Body of pancreas (tissue), 4 donors: ENCODE measurements around the gene LRR1. TPM values are rescaled to one million over a fixed set of nuclear protein-coding genes. Genes with fewer than 3 reads are reported as not detected.
A peak's percentile ranks its signal among the peaks of the same experiment; 100 is the strongest.

Experiments
- ATAC-seq: fragments of 150-250 bp; one replicate; pipeline ENCODE4 v1.9.1; 2016
- DNase-seq, 4 donors: peaks; one replicate each; pipeline ENCODE4 v3.0.0-alpha.2; 2019
- H3K27ac ChIP-seq, 4 donors: fragments of 200-600 bp; sonication (generic); 1 replicate in 3 of 4; 2 replicates in 1 of 4; pipeline versions ENCODE4 v1.5.1 to v1.6.1; 2016 to 2019; ENCODE audit warnings: mild to moderate bottlenecking in 1 of 4, mixed read lengths in 1 of 4, moderate library complexity in 1 of 4
- H3K27me3 ChIP-seq, 2 donors: fragments of 200-600 bp; sonication (generic); one replicate each; pipeline ENCODE4 v1.6.0; 2016; ENCODE audit warnings: mild to moderate bottlenecking in 1 of 2
- H3K36me3 ChIP-seq, 2 donors: fragments of 200-600 bp; sonication (generic); replicated peaks in 1 of 2; 2 replicates each; pipeline ENCODE4 v1.5.1; 2016; ENCODE audit warnings: low read depth in 2 of 2; ENCODE audit not compliant: insufficient read depth in 1 of 2
- H3K4me1 ChIP-seq: fragments of 200-600 bp; sonication (generic); one replicate; pipeline ENCODE4 v1.6.0; 2016
- H3K4me3 ChIP-seq, 2 donors: fragments of 200-600 bp; sonication (generic); 1 replicate in 1 of 2; 2 replicates in 1 of 2; pipeline ENCODE4 v1.5.1; 2016 to 2019
- H3K9me3 ChIP-seq, 3 donors: fragments of 200-600 bp; sonication (generic); 1 replicate in 2 of 3; 2 replicates in 1 of 3; pipeline ENCODE4 v1.5.1; 2016
- POLR2A ChIP-seq, 3 donors: fragments of 450-650 bp; IDR thresholded peaks; one replicate each; pipeline ENCODE4 v1.6.1; 2016; ENCODE audit warnings: antibody characterized with exemption in 3 of 3, mild to moderate bottlenecking in 2 of 3
- WGBS, 2 donors: methylation state at CpG; one replicate each; pipeline ENCODE4 v1.1.5; 2017; 5-methylcytosine and 5-hydroxymethylcytosine counted together
- intact Hi-C: fragments of 100-400 bp; cut with DNase I; formaldehyde crosslinking; loops from one replicate; pipeline ENCODE4 v1.15.1; 2023
- total RNA-seq, 2 donors: library from RNA; depleted of rRNA; stranded (reverse); fragments of >200 nt; gene quantifications; one replicate each; pipeline ENCODE4 v1.1.0, GENCODE V29; 2016
- TF ChIP-seq, protein P1 (sequence below), 7 experiments: fragments of 450-650 bp in 4 of 7; fragments of 200-600 bp in 3 of 7; sonication (generic) in 3 of 7; IDR thresholded peaks; one replicate each; pipeline ENCODE4 v1.5.1; 2016 to 2019; ENCODE audit warnings: antibody characterized with exemption in 7 of 7

The LRR1 gene
- total RNA-seq, 2 donors from 2014 or later = 9.6 to 27.0 TPM

- Histone ChIP-seq H3K4me1 (peaks cover 29% of the 10 kb centered on the region), H3K27ac (peak overlapping the region in 1 of 4 donors; percentile 47), H3K4me3 (no peak overlapping the region), H3K9me3 (no peaks in the 10 kb centered on the region), H3K36me3 (no peaks in the 10 kb centered on the region), H3K27me3 (no peaks in the 10 kb centered on the region)
- DNase-seq (no peak), ATAC-seq (no peak)
- intact Hi-C loops = no loop called here
- TF ChIP-seq, protein P1, sequence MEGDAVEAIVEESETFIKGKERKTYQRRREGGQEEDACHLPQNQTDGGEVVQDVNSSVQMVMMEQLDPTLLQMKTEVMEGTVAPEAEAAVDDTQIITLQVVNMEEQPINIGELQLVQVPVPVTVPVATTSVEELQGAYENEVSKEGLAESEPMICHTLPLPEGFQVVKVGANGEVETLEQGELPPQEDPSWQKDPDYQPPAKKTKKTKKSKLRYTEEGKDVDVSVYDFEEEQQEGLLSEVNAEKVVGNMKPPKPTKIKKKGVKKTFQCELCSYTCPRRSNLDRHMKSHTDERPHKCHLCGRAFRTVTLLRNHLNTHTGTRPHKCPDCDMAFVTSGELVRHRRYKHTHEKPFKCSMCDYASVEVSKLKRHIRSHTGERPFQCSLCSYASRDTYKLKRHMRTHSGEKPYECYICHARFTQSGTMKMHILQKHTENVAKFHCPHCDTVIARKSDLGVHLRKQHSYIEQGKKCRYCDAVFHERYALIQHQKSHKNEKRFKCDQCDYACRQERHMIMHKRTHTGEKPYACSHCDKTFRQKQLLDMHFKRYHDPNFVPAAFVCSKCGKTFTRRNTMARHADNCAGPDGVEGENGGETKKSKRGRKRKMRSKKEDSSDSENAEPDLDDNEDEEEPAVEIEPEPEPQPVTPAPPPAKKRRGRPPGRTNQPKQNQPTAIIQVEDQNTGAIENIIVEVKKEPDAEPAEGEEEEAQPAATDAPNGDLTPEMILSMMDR (IDR thresholded peaks at IDR 0.05) = no peak
- TF ChIP-seq POLR2A (IDR thresholded peaks at IDR 0.05) = no peak
- 30 to 40% methylated on average over 6 of the region's 6 CpGs for WGBS, 2 donors
These were observed 25.4 kb downstream of the LRR1 start for GRCh38 chr14:49623941-49624839.

- H3K27ac ChIP-seq = peak overlapping the region; percentile 87 to 99 (median 98)
- H3K9me3 ChIP-seq = no peaks in the 10 kb centered on the region
- TF ChIP-seq, protein P1 (IDR thresholded peaks at IDR 0.05) = peak; percentile 75 to 96 (median 91)
- TF ChIP-seq POLR2A (IDR thresholded peaks at IDR 0.05) = peak; percentile 86 to 89 (median 89)
- peak overlapping the region; percentile 67 to 76 for H3K4me3 ChIP-seq
- intact Hi-C loops = no loop called here
- peak; percentile 89 for ATAC-seq
- peaks cover 48% of the 10 kb centered on the region for H3K4me1 ChIP-seq
- peak; percentile 93 to 94 (median 94) for DNase-seq
- WGBS, 2 donors = 0% methylated on average over 18 to 100 of the region's 101 CpGs
- peaks cover 0 to 4% of the 10 kb centered on the region in 2 donors for H3K36me3 ChIP-seq
- H3K27me3 ChIP-seq = no peaks in the 10 kb centered on the region
These were observed 35.2 kb downstream of the LRR1 start for GRCh38 chr14:49633640-49634546.

DNA sequence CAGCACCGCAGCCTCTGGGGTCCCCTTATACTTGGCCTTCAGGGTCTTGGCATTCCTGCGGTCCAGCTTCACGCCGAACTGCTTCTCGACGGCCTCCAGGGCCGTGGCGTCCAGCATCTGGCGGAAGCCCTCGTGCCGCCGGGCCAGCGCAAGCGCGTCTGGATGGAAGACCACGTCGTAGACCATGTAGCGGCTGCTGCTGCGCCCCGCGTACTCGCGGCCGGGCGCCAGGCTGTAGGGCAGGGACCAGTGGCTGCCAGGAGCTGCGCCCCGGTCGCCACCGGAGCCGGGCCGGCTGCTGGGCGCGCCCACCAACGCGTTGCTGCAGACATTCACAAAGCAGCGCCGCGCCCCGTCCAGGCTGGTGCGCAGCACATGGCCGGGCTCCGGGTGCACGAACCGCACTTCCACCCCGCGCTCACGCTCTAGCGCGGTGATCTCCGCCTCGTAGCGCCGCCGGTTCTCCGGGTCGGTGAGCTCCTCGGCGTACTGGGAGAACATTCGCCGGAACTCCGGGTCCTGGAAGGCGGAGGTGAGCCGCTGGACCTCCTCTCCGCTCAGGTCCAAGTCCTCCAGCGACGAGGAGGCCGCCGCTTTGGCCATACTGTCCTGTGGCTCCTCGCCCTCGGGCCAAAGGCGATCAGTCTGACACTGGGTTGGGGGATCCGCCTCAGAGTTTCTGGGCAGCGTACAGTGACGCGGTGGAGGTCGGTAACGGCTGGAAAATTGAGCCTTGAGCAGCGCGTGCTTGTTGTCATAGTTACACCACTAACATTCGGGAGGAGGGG, 36.0 kb downstream of the LRR1 start, which contains the start of gene DNAAF2:
Gene DNAAF2 (minus strand): TSS at position 698 of the 788 bp plus-strand sequence. CDS start 95 bp downstream, at position 603.
- ATAC-seq = peak; percentile 71
- H3K9me3 ChIP-seq = no peaks in the 10 kb centered on the region
- intact Hi-C loops = no loop called here
- H3K4me1 ChIP-seq = peaks cover 52% of the 10 kb centered on the region
- H3K27me3 ChIP-seq = no peaks in the 10 kb centered on the region
- peak within 1 kb of the TSS; percentile 67 to 76 for H3K4me3 ChIP-seq
- TF ChIP-seq, protein P1 (IDR thresholded peaks at IDR 0.05) = no peak
- peak in 2 of 3 donors; percentile 56 to 63 for TF ChIP-seq POLR2A (IDR thresholded peaks at IDR 0.05)
- WGBS, 2 donors = 0 to 1% methylated on average over 4 to 68 of the region's 80 CpGs
- peaks cover 0 to 5% of the 10 kb centered on the region in 2 donors for H3K36me3 ChIP-seq
- peak within 1 kb of the TSS; percentile 87 to 99 (median 98) for H3K27ac ChIP-seq
- peak; percentile 72 to 85 (median 79) for DNase-seq

DNA sequence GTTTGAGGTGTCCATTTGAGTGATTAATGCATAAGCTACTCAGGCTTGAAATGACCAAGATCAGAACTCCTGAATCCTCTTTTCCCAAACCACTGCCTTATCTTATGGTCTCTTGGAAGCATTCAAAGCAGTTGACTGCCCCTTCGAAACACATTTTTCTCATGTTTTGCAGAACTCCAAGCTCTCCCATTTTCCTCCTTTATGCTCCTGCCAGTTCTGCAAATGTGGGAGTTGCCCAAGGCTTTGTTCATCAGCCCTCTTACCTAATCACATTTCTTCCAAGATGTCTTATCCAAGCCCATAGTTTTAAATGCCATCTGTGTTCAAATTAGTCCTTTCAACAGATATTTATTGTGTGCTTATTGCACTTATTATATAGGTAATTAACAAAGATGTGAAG, 38.1 kb downstream of the LRR1 start:
- peaks cover 0 to 5% of the 10 kb centered on the region in 2 donors for H3K36me3 ChIP-seq
- no peaks in the 10 kb centered on the region for H3K27me3 ChIP-seq
- DNase-seq (no peak), ATAC-seq (no peak)
- no peak overlapping the region for H3K4me3 ChIP-seq
- H3K9me3 ChIP-seq = no peaks in the 10 kb centered on the region
- TF ChIP-seq, protein P1 (IDR thresholded peaks at IDR 0.05) = no peak
- TF ChIP-seq POLR2A (IDR thresholded peaks at IDR 0.05) = no peak
- WGBS, 2 donors = 64 to 79% methylated on average over 1 of the region's 1 CpG
- peaks cover 60% of the 10 kb centered on the region for H3K4me1 ChIP-seq
- intact Hi-C loops = no loop called here
- H3K27ac ChIP-seq = no peak overlapping the region
